Cerebellar cortex (tissue), 1 donor: ENCODE measurements around the gene SNN.

ENCODE experiments used
- DNase-seq: peaks from one replicate; pipeline ENCODE4 v3.0.0-alpha.2; 2015; ENCODE audit warnings: low spot score

The SNN gene

GRCh38 chr16:11679941-11680911 is 12.0 kb downstream of the SNN start:
- no peak for DNase-seq

- DNase-seq: no peak
Observed at GRCh38 chr16:11681556-11681955, 13.3 kb downstream of the SNN start.

- DNase-seq: peak; percentile 80
Observed at GRCh38 chr16:11681976-11682654, 13.9 kb downstream of the SNN start.

GRCh38 chr16:11682655-11683096 is 14.4 kb downstream of the SNN start:
- DNase-seq: peak; percentile 0

GRCh38 chr16:11683145-11683544 is 14.9 kb downstream of the SNN start:
- no peak for DNase-seq

GRCh38 chr16:11684231-11685025 is 16.2 kb downstream of the SNN start:
- DNase-seq: no peak

- DNase-seq: no peak
Observed at GRCh38 chr16:11685844-11686618, 17.8 kb downstream of the SNN start.

- peak; percentile 28 for DNase-seq
Observed at GRCh38 chr16:11686713-11687380, 18.6 kb downstream of the SNN start.

- DNase-seq: peak; percentile 91
Observed at GRCh38 chr16:11687601-11688519, 19.6 kb downstream of the SNN start.

GRCh38 chr16:11688520-11688886 is 20.2 kb downstream of the SNN start:
- no peak for DNase-seq

GRCh38 chr16:11689031-11689840 is 21.0 kb downstream of the SNN start:
- DNase-seq: no peak

- DNase-seq: no peak
Observed at GRCh38 chr16:11691235-11691634, 23.0 kb downstream of the SNN start.

GRCh38 chr16:11691771-11692170 is 23.5 kb downstream of the SNN start:
- no peak for DNase-seq

- DNase-seq: peak; percentile 61
Observed at GRCh38 chr16:11692171-11692570, 23.9 kb downstream of the SNN start.

- DNase-seq: peak; percentile 91
Observed at GRCh38 chr16:11692651-11693050, 24.4 kb downstream of the SNN start.

GRCh38 chr16:11696266-11697012 is 28.2 kb downstream of the SNN start:
- peak; percentile 44 for DNase-seq

GRCh38 chr16:11697319-11697718 is 29.1 kb downstream of the SNN start:
- peak; percentile 87 for DNase-seq

GRCh38 chr16:11698271-11698689 is 30.0 kb downstream of the SNN start:
- no peak for DNase-seq
